Measurements from ENCODE around the gene OAT.

OAT gene

GRCh38 chr10:124349996-124350280, 68.8 kb downstream of the OAT start:
- no peak for DNase-seq

GRCh38 chr10:124349231-124349995, 69.3 kb downstream of the OAT start:
- no peak for DNase-seq

- no peak for DNase-seq
These were observed 69.9 kb downstream of the OAT start for GRCh38 chr10:124348801-124349200.

GRCh38 chr10:124347956-124348355, 70.8 kb downstream of the OAT start:
- DNase-seq = no peak

Measured in retina (tissue), 1 donor.